Stimulated activated CD4-positive, alpha-beta T cell treated with anti-CD3 and anti-CD28 coated beads, TNF-alpha, amount 100 ng/mL, for 1 hour (primary cell): Measurements from ENCODE around the gene SEMA6D.

ENCODE experiments used
- DNase-seq, 3 donors: peaks; one replicate each; pipeline ENCODE4 v3.0.0-alpha.2; 2020; ENCODE audit warnings: low read depth in 3 of 3, low spot score in 1 of 3

SEMA6D gene, protein sequence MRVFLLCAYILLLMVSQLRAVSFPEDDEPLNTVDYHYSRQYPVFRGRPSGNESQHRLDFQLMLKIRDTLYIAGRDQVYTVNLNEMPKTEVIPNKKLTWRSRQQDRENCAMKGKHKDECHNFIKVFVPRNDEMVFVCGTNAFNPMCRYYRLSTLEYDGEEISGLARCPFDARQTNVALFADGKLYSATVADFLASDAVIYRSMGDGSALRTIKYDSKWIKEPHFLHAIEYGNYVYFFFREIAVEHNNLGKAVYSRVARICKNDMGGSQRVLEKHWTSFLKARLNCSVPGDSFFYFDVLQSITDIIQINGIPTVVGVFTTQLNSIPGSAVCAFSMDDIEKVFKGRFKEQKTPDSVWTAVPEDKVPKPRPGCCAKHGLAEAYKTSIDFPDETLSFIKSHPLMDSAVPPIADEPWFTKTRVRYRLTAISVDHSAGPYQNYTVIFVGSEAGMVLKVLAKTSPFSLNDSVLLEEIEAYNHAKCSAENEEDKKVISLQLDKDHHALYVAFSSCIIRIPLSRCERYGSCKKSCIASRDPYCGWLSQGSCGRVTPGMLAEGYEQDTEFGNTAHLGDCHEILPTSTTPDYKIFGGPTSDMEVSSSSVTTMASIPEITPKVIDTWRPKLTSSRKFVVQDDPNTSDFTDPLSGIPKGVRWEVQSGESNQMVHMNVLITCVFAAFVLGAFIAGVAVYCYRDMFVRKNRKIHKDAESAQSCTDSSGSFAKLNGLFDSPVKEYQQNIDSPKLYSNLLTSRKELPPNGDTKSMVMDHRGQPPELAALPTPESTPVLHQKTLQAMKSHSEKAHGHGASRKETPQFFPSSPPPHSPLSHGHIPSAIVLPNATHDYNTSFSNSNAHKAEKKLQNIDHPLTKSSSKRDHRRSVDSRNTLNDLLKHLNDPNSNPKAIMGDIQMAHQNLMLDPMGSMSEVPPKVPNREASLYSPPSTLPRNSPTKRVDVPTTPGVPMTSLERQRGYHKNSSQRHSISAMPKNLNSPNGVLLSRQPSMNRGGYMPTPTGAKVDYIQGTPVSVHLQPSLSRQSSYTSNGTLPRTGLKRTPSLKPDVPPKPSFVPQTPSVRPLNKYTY

DNA sequence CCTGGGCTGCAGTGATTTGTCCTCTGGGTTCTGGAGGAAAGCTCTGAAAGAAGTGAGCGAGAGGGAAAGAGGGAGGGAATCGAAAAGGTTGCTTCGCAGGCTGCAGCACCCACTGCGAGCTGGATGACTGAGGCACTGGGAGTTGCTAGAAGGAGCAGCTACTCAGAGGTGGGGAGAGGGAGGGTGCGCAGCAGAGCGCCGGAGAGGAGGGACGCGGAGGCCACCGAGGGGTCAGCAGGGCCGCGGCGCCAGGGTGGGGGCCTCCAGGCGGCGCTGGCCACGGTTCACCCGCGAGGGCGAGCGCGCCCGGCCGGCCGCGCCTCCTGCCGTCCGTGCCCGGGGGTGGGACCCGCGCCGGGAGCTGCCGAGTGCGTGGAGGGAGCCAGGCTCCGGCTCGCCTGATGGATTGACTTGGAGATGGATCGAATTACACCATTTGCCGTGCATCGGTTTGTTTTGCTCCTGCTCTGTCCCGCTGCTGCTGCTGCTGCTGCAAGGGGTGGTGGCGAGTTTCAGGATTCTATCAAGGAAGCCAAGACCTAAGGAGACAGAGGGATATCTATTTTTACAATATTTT lies at the start of gene SEMA6D:
Gene SEMA6D (plus strand): TSS at position 470 of the 577 bp plus-strand sequence. CDS start 42,294 bp downstream, outside the sequence.
- no peak for DNase-seq

GRCh38 chr15:47669221-47669620 lies 48.1 kb upstream of the SEMA6D start:
- DNase-seq, result no peak

DNA sequence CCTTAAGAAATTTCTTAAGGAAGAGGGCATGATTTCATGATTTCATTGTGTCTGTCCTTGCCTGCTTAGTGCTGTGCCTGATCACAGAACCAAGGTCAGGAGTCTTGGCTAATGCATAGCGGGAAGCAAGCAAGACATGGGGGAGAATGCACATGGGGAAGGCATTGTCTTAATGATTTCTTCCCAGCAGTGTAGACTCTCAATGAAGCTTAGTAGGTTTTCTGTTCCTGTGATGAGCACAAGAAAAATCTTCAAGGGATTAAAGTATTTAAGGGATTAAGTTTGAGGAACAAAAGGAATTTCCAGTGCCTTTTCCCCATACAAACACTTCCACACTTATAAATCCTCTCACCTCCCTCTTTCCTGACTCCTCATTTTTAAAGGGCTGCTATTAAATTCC lies 46.9 kb upstream of the SEMA6D start:
- no peak for DNase-seq

DNA sequence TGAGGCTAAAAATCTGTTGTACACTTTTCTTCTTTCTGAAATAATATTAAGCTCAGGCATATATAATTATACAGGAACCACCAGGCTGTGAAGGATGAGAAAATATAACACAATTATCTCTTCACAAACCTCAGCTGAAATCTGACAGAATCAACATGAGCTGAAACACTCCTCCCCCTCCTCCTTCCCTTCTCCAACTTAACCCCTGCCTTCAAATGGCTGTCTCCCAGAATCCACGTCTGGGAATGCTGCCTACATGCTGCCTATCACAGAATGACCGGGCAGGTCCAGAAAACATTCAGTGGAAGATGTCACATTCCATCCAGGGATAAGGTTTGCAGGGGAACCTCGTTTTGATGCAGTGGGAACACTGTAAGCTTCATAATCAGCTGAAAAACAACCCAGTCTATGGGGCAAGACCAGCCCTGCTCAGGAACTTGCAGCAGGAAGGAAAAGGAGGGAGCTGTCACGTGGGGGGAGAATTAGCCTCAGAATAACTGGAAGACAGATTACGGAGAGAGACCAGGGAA lies 44.0 kb upstream of the SEMA6D start:
- DNase-seq, result no peak

DNA sequence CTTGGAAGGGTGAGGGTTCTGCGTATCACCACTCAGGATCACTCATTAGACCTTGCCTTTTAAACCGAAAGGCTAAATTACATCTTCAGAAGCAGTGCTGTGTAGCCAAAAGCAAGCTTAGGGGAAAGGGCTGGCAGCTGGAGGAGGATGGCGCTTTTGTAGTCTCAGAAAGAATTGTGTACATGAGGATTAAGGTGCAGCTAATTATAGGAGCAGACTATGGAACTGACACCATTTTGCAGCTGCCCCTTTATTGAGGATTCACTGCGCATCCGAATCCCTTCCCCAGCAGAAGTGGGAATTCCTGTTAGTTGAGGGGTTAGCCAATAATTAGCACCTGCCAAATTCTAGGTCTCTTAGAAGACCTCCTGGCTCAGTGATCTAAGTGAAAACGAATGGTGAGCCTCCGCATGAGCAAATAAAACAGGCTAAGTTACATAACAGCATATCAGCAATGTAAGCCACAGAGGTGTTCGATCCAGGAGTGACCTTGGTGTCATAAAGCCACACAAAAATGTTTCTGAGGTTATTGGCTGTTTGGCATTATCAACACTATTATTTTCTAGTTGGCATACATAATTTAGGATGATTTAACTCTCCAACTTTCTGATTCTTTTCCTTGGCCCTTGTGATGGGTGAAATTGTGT lies 42.6 kb upstream of the SEMA6D start:
- no peak for DNase-seq

GRCh38 chr15:47675735-47676134 lies 41.6 kb upstream of the SEMA6D start:
- DNase-seq, result no peak

- no peak for DNase-seq
These were observed 39.3 kb upstream of the SEMA6D start for GRCh38 chr15:47678040-47678439.

DNA sequence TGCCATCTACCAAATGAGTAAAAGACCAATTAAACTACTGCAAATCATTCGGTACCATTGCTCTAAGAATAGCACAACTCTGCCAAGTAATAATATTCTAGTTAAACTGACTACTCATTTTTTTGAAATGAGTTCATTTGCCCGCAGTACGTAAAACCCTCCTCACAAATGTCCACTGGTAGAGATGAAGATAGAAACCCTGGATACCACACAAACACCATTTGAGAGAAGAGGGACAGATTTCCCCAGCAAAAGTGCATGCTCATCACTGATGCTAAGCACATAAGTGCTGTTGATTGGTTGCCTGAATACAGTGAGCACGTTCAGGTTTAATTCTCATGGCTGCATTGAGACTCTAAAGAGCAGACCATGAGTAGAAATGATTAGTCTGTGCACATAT lies 34.6 kb upstream of the SEMA6D start:
- no peak for DNase-seq

- DNase-seq, result no peak
These were observed 32.0 kb upstream of the SEMA6D start for GRCh38 chr15:47685141-47685870.

GRCh38 chr15:47688573-47689086 lies 28.7 kb upstream of the SEMA6D start:
- no peak for DNase-seq

- no peak for DNase-seq
These were observed 27.6 kb upstream of the SEMA6D start for GRCh38 chr15:47689660-47690059.

DNA sequence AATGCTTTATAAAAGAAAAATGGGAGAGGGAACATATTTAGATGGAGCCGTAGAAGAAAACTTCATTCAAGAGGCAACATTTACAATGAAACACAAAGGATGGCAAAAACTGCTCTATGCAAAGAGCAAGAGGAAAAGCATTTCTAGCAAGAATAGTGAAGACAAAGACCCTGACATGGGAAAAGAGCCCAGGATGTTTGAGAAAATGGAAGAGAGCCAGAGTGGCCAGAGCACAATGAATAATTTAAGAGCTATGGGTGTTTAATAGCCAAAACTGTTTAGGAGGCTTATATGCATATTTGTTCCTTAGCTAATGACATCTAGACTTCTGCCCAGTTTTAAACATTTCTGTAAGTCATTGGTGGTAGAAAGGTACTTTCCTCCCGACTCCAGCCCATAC lies 25.4 kb upstream of the SEMA6D start:
- DNase-seq, result no peak

- no peak for DNase-seq
These were observed 21.0 kb upstream of the SEMA6D start for GRCh38 chr15:47696351-47696750.

DNA sequence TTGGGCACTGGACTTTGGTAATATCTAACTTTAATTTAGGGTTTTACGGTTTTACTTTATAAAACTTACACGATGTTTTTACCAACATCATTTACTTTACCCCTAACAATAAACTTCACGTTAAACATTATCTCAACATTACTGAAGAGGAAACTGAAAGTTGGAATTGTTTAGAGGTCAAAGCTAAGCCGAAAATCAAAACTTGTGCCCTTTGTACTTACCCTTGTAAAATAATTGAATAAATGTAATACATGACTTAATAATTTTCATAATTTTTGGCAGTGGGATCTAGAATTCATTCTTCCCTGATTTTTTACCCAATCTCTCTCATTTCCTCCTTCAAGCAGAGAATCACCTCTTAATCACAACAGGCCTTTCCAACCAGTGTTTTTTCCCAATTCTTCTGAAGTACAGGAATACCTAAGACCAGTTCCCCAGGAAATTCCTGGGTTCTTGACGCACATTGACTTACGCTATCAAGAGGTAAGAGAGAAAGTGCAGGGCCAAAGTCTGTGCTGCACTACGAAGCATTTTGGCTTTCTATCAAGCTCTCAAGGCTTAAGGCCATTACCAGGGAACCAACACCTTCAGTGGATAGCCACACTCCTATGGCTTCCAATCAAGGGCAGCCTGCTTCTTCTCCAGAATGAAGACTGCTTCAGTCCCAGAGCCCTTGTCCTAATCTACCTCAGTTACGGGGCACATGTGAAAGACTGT lies 11.9 kb upstream of the SEMA6D start:
- DNase-seq, result no peak

DNA sequence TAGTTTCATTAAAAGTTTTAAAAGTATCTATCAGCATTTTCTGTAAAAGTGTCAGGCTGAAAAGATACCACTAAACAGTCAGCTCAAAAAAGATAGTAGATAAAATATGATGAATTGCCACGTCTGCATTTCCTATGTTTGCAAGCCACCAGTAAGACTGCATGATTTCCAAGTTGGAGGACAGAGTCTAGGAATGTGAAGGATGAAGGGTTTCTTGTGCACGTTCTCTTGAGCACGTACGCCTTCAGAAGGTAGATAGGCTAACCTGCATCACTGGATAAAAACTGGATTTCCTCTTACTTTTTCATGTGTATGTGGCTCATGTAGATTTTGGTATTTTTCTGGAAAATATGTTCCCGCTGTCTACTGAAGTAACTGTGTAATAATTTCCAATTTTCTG lies 9.9 kb upstream of the SEMA6D start:
- no peak for DNase-seq

- DNase-seq, result no peak
These were observed 8.9 kb upstream of the SEMA6D start for GRCh38 chr15:47708161-47708980.

GRCh38 chr15:47711655-47712054 lies 5.7 kb upstream of the SEMA6D start:
- no peak for DNase-seq

GRCh38 chr15:47715402-47715801 lies 1.9 kb upstream of the SEMA6D start:
- no peak for DNase-seq
